GM21576 (cell line): ENCODE measurements around the gene CA4.
"Not testable (repeated sequence)": the region's sequence is repeated elsewhere in the genome, so short reads cannot be mapped to it uniquely, and the experiment has no call there.

ENCODE experiments used
- ATAC-seq: cut with Tn5 transposase; IDR thresholded peaks from one replicate; pipeline ENCODE4 v1.9.1; 2021; ENCODE audit warnings: mild to moderate bottlenecking, moderate library complexity; ENCODE audit not compliant: unreplicated experiment

CA4 gene

GRCh38 chr17:60171753-60172079, 21.9 kb downstream of the CA4 start:
- ATAC-seq = no peak

GRCh38 chr17:60173304-60173819, 23.6 kb downstream of the CA4 start:
- ATAC-seq = no peak

GRCh38 chr17:60174035-60174434, 24.3 kb downstream of the CA4 start:
- no peak for ATAC-seq

- not testable (repeated sequence) for ATAC-seq
Measured at GRCh38 chr17:60174767-60175166, 25.0 kb downstream of the CA4 start.

- not testable (repeated sequence) for ATAC-seq
Measured at GRCh38 chr17:60176763-60177162, 27.0 kb downstream of the CA4 start.

GRCh38 chr17:60178180-60178579, 28.4 kb downstream of the CA4 start:
- ATAC-seq = not testable (repeated sequence)

GRCh38 chr17:60180380-60180779, 30.6 kb downstream of the CA4 start:
- ATAC-seq = not testable (repeated sequence)

GRCh38 chr17:60186372-60186771, 36.6 kb downstream of the CA4 start:
- not testable (repeated sequence) for ATAC-seq

- ATAC-seq = not testable (repeated sequence)
Measured at GRCh38 chr17:60186846-60187745, 37.3 kb downstream of the CA4 start.

- no peak for ATAC-seq
Measured at GRCh38 chr17:60188759-60189158, 39.0 kb downstream of the CA4 start.

GRCh38 chr17:60190032-60190431, 40.3 kb downstream of the CA4 start:
- not testable (repeated sequence) for ATAC-seq

GRCh38 chr17:60193032-60193431, 43.3 kb downstream of the CA4 start:
- ATAC-seq = not testable (repeated sequence)

GRCh38 chr17:60193482-60193881, 43.7 kb downstream of the CA4 start:
- no peak for ATAC-seq

- not testable (repeated sequence) for ATAC-seq
Measured at GRCh38 chr17:60194141-60194540, 44.4 kb downstream of the CA4 start.

GRCh38 chr17:60198630-60199029, 48.9 kb downstream of the CA4 start:
- ATAC-seq = not testable (repeated sequence)

- ATAC-seq = not testable (repeated sequence)
Measured at GRCh38 chr17:60205782-60206181, 56.0 kb downstream of the CA4 start.

- not testable (repeated sequence) for ATAC-seq
Measured at GRCh38 chr17:60208302-60208701, 58.5 kb downstream of the CA4 start.
